GM21381 (cell line): Measurements from ENCODE around the gene HAS3.
"Not testable (repeated sequence)": the region's sequence is repeated elsewhere in the genome, so short reads cannot be mapped to it uniquely, and the experiment has no call there.

Source experiments
- ATAC-seq: cut with Tn5 transposase; IDR thresholded peaks from one replicate; pipeline ENCODE4 v1.9.1; 2021; ENCODE audit warnings: mild to moderate bottlenecking, moderate library complexity; ENCODE audit not compliant: unreplicated experiment

HAS3 gene

GRCh38 chr16:69115837-69116236 is 10.4 kb downstream of the HAS3 start:
- no peak for ATAC-seq

- ATAC-seq, result no peak
These were observed 10.9 kb downstream of the HAS3 start for GRCh38 chr16:69116256-69116875.

DNA sequence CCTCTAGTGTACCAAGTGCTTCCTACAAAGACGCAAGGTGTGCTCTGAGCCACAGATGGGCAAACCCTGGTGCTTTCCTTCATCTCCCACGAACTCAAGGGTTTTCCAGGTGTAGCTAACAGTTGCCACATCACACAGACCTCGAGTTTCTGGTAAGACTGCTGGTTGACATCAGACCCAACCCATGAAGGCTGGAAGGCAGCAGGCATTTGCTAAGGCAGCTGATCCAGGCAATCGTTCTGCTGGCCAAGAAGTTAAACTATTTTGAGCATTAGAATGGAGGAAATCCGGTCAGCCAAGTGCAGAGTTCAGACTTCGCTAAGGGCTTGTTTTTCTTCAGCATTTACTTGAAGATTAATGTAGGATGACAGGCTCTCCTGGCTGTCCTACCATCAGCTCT is 11.5 kb downstream of the HAS3 start:
- ATAC-seq, result no peak

DNA sequence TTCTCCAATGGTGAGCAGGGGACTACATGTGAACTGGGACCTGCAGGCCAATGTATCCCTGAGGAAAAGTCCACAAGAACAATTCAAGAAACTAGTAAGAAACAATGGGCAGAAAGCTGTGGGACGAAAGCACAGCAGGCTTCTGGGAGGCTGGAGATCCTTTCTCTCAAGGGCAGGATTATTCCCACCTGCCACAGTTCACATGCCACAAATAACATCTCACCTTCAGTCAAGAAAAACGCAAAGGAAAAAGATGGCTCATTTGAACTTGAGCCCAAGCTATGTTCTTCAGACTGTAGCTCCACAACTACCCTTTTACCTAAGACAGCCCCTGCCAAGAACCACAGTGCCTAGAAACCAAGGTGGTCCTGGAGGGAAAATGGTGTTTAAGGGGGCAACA is 13.0 kb downstream of the HAS3 start:
- no peak for ATAC-seq

GRCh38 chr16:69118994-69119393 is 13.5 kb downstream of the HAS3 start:
- no peak for ATAC-seq

DNA sequence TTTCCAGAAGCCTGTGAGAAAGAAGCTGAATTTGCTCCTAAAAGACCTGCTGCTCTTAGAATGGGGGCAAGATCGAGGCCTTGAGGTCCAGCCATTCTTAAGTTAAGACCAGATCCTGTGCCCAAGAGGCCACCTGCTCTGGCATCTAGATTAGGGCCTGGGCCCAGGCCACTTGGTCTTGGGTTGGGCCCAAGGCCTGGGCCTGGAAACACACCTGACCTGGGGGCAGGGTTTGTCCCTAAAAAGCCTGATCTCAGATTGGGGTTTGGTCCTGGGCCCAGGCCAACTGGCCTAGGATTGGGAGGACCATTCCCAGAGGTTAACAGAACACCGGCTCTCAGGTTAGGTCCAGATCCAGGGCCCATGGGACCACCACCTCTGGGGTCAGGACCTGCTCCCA is 14.1 kb downstream of the HAS3 start:
- ATAC-seq, result no peak

DNA sequence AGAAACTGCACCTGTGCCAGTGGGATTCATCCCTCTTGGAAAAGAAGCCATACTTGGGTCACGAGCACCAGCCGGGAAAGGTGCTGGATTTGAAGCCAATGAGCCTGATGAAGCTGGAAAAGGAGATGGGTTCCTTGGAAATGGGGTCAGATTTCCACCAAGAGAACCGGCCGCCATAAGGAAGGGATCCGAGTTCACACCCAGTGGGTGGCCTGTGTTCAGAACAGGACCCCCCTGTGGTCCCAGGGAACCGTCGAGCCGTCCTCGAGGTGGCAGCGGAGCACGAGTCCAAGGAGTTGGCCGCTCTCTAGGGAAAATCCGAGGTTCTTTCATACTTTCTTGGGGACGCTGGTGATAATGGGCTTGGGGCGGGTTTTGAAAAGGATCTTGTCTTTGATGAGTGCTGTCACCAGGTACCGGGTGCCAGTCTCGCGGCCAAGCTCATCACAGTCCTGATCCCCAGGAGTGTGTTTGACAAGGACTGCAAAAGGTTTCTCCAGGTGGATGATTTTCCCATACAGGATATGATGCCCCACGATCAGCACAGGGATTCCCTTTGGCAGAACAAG is 14.7 kb downstream of the HAS3 start:
- no peak for ATAC-seq

GRCh38 chr16:69123910-69124309 is 18.5 kb downstream of the HAS3 start:
- no peak for ATAC-seq

DNA sequence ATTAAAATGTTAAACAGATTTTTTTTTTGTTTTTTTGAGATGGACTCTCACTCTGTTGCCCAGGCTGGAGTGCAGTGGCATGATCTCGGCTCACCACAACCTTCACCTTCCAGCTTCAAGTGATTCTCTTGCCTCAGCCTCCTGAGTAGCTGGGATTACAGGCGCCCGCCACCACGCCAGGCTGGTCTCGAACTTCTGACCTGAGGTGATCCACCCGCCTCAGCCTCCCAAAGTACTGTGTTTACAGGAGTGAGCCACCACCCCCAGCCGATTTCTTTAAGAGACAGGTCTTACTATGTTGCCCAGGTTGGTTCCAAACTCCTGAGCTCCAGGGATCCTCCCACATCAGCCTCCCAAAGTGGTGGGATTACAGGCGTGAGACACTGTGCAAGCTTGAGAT is 19.0 kb downstream of the HAS3 start:
- not testable (repeated sequence) for ATAC-seq

- ATAC-seq, result not testable (repeated sequence)
These were observed 19.5 kb downstream of the HAS3 start for GRCh38 chr16:69124961-69125360.

DNA sequence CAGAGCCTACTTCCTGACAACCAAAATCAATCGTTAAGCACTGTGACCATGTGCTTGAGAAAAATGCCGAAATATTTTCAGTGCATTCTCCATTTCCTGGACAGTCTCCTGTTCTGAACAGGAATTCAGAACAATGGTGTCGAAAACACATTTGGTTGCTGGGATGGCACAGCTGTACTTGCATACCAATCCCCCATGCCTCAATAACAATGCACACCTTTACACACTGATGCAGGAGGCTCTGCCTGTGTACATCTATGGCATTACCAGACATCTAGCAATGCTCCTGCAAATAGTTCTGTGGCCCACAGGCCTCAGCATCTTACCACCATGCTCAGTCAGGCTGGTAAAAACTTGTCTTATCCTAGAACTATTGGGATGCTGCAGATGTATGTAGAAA is 20.8 kb downstream of the HAS3 start:
- ATAC-seq, result no peak

- not testable (repeated sequence) for ATAC-seq
These were observed 21.3 kb downstream of the HAS3 start for GRCh38 chr16:69126801-69127200.

DNA sequence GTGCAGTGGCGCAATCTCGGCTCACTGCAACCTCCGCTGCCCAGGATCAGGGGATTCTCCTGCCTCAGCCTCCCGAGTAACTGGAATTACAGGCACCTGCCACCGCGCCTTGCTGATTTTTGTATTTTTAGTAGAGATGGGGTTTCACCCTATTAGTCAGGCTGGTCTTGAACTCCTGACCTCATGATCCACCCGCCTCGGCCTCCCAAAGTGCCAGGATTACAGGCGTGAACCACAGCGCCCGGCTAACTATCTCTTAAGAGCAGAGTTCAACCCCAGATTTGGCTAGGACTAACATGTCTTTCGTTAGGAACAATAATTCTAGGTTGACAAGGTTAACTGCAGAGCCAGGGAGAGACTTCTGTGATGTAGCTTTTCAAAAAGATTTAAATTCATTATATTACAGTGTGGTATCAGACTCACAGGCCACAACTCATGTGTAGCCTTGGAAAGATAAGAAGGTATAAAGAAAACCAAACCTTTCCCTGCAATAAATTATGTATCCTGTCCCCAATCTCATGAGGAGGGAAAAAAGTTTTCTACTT is 22.6 kb downstream of the HAS3 start:
- no peak for ATAC-seq

GRCh38 chr16:69130461-69130860 is 25.0 kb downstream of the HAS3 start:
- no peak for ATAC-seq

GRCh38 chr16:69131167-69131838 is 25.9 kb downstream of the HAS3 start:
- no peak for ATAC-seq

DNA sequence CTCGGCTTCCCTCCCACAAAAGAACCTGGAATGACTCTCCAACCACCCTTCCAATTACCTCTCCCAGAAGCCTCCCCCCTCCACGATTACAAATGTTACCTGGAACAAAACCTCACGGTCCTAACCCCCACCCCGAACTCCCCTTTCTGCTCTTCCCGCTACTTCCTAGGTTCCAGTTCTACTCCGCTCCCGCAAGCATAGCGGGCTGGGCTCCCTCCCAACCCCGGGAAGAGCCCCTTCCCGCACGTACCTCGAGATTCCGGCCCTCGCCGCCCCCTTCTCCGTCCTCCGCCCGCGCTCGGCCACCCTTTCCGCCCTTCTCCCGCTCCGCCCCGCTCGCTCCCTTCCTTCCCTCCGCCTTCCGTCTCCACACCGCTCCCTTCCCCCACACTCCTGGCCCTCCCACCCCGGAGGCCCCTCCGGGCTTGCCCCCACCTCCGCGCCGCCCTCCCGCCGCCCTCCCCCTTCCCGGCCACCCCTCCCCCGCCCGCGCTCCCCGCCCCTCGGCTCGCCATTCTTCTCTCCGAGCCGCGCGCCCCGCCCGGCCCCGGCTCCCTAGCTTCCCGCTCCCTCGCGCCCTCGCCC is 26.5 kb downstream of the HAS3 start:
- ATAC-seq, result peak; percentile 42

DNA sequence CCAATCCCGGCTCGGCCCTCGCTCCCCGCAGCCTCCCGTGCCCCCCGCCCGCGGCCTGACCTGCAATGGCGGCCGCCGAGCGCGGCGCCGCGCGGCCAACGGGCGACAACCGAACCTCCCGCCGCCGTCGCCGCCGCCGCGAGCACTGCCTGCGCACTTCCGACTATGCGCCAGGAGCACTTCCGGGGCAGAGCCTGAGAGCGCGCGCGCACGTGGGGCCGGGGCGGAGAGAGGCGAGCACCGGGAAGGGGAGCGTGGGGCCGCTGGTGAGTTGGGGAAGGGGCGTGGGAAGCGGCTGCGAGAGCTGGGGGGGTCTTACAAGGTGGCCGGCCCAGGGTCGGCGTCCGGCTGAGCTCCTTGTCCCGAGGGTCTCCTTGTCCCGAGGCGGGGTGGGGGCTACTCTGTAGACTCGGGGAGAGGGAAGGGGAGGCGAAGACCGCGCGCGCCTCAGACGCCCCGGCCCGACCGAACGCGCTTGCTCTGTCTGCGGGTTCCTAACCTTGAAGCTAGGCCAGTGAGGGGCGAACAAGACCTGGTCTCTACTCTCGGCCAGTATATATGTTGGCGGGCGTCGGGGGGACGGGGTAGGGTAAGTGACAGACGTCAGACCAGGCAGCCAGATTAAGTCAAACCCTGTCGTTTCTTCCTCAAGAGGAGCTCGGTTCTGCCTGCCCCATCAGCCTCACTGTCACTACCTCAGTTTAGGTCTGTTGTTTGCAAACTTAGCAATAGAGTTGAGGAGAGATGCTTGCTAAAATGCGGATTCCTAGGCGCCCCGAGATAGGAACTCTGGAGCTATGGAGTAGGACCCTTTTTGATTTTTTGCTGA is 27.2 kb downstream of the HAS3 start, which contains the start of the genes CHTF8 and UTP4:
Gene CHTF8, minus strand, starts transcription at position 165 of the 829 bp plus-strand sequence. CDS start 11,130 bp downstream, outside the sequence.
Gene UTP4, plus strand, starts transcription at position 226 of the 829 bp plus-strand sequence. CDS start 811 bp downstream, outside the sequence.
- peak; percentile 87 for ATAC-seq

- no peak for ATAC-seq
These were observed 28.0 kb downstream of the HAS3 start for GRCh38 chr16:69133373-69133954.

DNA sequence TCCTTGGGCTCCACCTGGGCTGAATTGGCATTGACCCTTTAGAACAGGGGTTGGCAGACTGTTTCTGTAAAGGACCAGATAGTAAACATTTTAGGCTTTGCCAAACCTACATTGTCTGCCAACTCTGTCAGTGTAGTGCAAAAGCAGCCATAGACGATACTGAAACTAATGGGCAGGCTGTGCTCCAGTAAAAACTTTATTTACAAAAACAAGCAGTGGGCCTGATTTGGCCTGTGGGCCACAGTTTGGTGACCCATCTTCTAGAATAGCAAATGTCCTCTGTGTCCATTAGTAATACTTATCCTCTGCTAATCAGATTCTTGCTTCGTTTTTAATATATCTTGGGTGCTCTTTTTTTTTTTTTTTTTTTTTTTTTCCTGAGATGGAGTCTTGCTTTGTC is 33.2 kb downstream of the HAS3 start:
- ATAC-seq, result no peak

DNA sequence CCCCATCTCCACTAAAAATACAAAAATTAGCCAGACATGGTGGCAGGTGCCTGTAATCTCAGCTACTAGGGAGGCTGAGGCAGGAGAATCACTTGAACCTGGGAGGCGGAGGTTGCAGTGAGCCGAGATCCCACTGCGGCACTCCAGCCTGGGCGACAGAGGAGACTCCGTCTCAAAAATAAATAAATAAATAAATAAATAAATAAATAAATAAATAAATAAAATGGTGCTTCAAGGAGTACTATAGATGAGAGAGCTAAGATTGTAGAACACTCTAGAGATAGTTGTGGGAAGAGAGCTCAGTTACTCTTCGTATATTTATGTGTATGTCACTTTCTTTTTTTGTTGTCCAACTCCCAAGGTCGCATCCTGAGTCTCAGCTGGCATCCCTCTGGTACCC is 34.0 kb downstream of the HAS3 start:
- not testable (repeated sequence) for ATAC-seq
